ENCODE data around the gene ADGRB3. TPM values are rescaled to one million over a fixed set of nuclear protein-coding genes. Genes with fewer than 3 reads are reported as not detected.

The ADGRB3 gene
- total RNA-seq, 1 donor from 2014 or later: 1.8 TPM

- no peak for TF ChIP-seq CTCF (IDR thresholded peaks at IDR 0.05; ENCODE audit: unreplicated experiment)
- H3K27ac Mint-ChIP-seq: no peak overlapping the region
- no peaks in the 10 kb centered on the region for H3K9me3 Mint-ChIP-seq (ENCODE audit: low read depth)
- DNase-seq (ENCODE audit: low spot score, unreplicated experiment): no peak
- H3K4me1 Mint-ChIP-seq (ENCODE audit: low read depth): no peaks in the 10 kb centered on the region
- no peak overlapping the region for H3K4me3 Mint-ChIP-seq (ENCODE audit: low read depth)
- no peaks in the 10 kb centered on the region for H3K36me3 Mint-ChIP-seq (ENCODE audit: insufficient read depth)
- H3K27me3 Mint-ChIP-seq: peaks cover 24% of the 10 kb centered on the region
Measured at GRCh38 chr6:69232496-69232895, 597.4 kb downstream of the ADGRB3 start.

GRCh38 chr6:69232911-69233448 is 597.9 kb downstream of the ADGRB3 start:
- Mint-ChIP-seq H3K36me3 (ENCODE audit: insufficient read depth) (no peaks in the 10 kb centered on the region), H3K4me3 (ENCODE audit: low read depth) (peak overlapping the region; percentile 32), H3K9me3 (ENCODE audit: low read depth) (no peaks in the 10 kb centered on the region), H3K27ac (no peak overlapping the region), H3K4me1 (ENCODE audit: low read depth) (no peaks in the 10 kb centered on the region), H3K27me3 (peaks cover 24% of the 10 kb centered on the region)
- DNase-seq (ENCODE audit: low spot score, unreplicated experiment): peak; percentile 82
- TF ChIP-seq CTCF (IDR thresholded peaks at IDR 0.05; ENCODE audit: unreplicated experiment): no peak

DNA sequence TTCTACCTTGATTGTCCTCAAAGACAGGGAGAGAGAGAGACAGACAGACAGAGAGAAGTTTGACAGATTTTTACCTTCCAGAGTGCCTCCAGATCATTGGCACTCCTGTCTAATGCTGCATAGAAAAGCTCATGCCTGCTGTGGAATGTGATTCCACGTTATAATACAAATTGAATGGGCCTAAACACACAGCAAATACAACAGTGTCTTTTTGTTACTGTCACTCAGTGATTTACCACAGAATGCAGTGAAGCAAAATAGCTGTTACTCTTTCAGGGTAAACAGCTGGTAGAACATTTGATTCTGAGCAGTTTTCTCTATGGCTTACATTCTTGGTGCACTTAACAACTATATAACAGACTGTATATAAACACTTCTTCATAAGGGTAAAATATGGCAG is 603.0 kb downstream of the ADGRB3 start:
- TF ChIP-seq CTCF (IDR thresholded peaks at IDR 0.05; ENCODE audit: unreplicated experiment): no peak
- H3K36me3 Mint-ChIP-seq (ENCODE audit: insufficient read depth): no peaks in the 10 kb centered on the region
- DNase-seq (ENCODE audit: low spot score, unreplicated experiment): no peak
- H3K4me1 Mint-ChIP-seq (ENCODE audit: low read depth): no peaks in the 10 kb centered on the region
- H3K27ac Mint-ChIP-seq: no peak overlapping the region
- peaks cover 3% of the 10 kb centered on the region for H3K27me3 Mint-ChIP-seq
- H3K4me3 Mint-ChIP-seq (ENCODE audit: low read depth): no peak overlapping the region
- H3K9me3 Mint-ChIP-seq (ENCODE audit: low read depth): no peaks in the 10 kb centered on the region

GRCh38 chr6:69246983-69247382 is 611.9 kb downstream of the ADGRB3 start:
- TF ChIP-seq CTCF (IDR thresholded peaks at IDR 0.05; ENCODE audit: unreplicated experiment): no peak
- DNase-seq (ENCODE audit: low spot score, unreplicated experiment): no peak
- Mint-ChIP-seq H3K9me3 (ENCODE audit: low read depth) (no peaks in the 10 kb centered on the region), H3K4me1 (ENCODE audit: low read depth) (no peaks in the 10 kb centered on the region), H3K27me3 (no peaks in the 10 kb centered on the region), H3K4me3 (ENCODE audit: low read depth) (no peak overlapping the region), H3K27ac (no peak overlapping the region), H3K36me3 (ENCODE audit: insufficient read depth) (no peaks in the 10 kb centered on the region)

DNA sequence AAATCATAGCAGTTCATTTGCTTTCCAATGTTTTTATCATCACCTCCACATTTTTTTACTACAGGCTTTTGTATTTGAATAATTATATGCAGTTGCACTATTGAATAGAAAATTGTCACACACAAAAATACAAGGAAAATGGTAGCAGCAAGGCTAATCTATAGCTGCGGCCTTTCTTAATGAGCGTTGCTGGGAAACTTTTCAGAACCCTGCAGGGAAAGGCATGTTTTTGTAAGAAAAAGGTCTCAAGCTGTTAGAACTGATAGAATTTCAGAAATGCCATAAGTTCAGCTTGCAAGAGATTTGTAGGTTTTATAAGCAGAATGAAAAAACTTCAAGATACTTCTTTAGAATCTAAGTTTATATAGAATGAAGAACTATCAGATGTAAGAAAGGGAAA is 625.9 kb downstream of the ADGRB3 start:
- no peak for TF ChIP-seq CTCF (IDR thresholded peaks at IDR 0.05; ENCODE audit: unreplicated experiment)
- no peak overlapping the region for H3K4me3 Mint-ChIP-seq (ENCODE audit: low read depth)

More for the DNA sequence above, 625.9 kb downstream of the ADGRB3 start:
- Mint-ChIP-seq H3K9me3 (ENCODE audit: low read depth) (no peaks in the 10 kb centered on the region), H3K4me1 (ENCODE audit: low read depth) (no peaks in the 10 kb centered on the region), H3K27ac (no peak overlapping the region), H3K27me3 (no peaks in the 10 kb centered on the region), H3K36me3 (ENCODE audit: insufficient read depth) (no peaks in the 10 kb centered on the region)
- DNase-seq (ENCODE audit: low spot score, unreplicated experiment): no peak
